GM18873 (cell line): ENCODE data around the gene FURIN.
A peak's percentile ranks its signal among the peaks of the same experiment; 100 is the strongest.
"Not testable (repeated sequence)": the region's sequence is repeated elsewhere in the genome, so short reads cannot be mapped to it uniquely, and the experiment has no call there.

Experiments
- ATAC-seq: cut with Tn5 transposase; IDR thresholded peaks from one replicate; pipeline ENCODE4 v1.9.1; 2021; ENCODE audit warnings: mild to moderate bottlenecking, moderate library complexity, moderate number of reproducible peaks; ENCODE audit not compliant: unreplicated experiment, low FRiP score

Gene FURIN

DNA sequence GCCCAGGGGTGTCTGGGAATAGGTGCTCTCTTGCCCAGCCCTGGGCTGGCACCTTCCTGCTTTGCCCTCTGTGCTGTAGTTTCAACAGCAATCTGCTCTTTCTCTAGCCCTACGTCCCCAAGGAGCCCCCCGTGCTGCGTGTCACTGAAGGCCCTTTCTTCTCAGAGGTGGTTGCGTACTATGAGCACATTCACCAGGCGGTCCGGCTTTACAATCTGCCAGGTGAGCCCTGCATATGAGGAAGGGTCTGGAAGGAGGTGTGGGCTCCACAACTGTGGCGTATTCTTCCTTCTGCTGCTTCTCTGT is 44.3 kb downstream of the FURIN start:
- ATAC-seq = no peak

DNA sequence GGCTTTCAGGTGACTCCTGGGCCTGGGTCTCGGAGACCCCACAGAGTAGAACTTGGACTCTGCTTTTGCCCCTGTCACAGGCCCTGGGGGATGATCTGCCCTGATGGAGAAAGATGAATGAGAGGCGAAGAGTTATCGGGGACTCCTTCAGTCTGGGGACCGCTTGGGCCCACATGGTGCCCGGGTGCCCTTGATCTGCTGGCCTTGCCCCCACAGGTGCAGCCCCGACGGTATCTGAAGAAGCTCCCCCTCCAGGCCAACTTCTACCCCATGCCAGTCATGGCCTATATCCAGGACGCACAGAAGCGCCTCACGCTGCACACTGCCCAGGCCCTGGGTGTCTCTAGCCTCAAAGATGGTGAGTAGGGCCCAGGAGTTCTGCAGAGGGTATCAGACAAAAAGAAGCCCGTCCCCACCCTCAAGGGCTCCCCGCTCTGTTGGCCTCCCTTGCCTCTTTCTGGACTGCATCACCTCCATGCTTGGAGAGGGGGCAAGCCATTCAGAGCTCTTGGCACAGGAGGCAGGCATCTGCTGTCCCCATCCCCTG is 45.1 kb downstream of the FURIN start:
- ATAC-seq = no peak

DNA sequence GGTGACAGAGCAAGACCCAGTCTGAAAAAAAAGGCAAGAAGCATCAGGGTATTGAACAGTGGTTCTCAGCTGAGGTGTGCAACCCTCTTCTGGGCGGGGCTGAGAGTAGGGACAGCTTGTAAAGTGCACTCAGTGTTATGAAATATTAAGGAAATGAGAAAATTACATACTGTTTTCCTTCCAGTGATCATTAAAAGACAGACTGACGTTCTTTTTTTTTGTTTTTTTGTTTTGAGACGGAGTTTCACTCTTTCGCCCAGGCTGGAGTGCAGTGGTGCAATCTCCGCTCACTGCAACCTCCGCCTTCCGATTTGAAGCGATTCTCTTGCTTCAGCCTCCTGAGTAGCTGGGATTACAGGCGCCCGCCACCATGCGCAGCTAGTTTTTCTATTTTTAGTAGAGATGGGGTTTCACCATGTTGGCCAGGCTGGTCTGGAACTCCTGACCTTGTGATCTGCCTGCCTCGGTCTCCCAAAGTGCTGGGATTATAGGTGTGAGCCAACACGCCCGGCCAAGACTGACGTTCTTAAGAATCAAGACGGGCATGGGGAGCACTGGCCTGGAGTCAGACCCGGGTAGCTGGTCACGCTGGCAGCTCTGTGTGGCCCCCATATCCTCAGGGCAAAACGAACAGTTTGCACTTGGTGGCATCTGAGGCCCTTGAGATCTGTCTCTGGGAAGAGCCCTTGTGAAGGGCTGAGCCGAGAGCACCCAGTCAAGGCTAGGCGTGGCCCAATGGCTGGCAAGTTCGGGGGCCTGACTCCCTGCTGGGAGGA is 46.1 kb downstream of the FURIN start:
- no peak for ATAC-seq

DNA sequence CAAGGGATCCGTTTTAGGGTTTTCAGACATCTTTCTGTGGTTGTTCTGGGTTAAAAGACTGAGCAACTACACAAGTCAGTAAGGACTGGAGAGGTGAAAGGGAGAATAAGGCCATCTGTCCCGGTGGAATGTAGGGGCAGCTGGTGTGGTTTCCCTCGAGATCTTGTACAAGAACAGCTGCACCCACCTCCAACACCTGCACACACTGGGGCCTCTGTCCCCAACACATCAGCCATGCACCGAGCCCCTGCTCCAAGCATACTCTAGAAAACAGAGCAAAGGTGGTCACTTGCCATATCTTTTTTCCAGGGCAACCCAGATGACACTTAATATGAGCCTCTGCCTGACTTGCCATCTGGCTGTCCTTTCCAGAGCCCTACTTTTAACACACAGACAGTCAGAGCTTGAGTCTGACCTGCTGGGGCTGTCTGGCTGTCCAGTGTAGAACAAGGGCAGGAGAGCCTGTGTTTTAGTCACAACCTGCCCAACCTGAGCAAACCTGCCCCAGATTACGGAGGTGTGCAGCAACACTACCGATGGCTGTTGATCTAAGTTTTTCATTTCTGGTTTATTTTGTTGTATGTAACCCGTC is 46.9 kb downstream of the FURIN start:
- no peak for ATAC-seq

DNA sequence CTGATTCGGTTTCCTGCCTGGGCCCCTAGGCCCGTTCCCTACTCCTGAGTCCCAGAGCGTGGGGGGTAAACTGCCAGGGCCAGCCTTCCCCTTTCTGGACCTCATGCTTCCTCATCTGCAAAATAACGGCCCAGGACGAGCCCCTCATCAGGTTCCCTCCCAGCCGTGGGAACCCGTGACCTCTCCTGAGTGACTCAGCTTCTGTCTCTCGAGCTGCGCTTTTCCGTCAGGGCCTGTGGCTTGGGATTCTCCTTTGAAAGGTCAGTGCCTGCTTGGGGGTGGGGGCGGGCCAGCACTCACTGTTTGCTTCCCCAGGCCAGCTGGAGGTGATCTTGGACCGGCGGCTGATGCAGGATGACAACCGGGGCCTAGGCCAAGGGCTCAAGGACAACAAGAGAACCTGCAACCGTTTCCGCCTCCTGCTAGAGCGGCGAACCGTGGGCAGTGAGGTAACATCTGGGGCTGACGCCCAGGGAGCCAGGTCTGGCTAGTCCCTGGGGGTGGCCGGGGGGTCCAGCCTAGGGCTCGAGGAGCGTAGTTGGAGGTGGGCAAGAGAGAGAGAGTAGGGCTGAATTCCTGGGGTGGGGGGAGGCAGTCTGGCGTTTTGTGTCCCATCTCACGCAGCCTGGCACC is 47.5 kb downstream of the FURIN start:
- no peak for ATAC-seq

DNA sequence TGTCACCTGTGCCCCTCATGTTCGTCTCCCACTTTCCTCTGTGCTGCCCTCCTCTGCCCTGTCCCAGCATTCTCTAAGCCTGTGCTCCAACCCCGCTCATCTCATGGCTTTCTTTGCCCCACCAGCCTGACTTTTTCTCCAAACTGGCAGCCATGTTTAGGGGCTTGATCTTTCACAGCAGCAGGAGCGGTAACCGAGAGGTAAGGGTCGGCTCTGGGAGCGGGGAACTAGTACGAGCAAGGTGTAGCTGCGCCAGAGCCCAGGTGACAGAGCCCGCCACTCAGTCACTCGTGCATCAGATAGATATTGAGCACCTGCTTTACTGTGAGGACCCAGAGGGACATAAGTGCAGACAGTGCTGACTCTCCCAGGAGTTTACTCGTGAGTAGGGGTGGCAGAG is 48.1 kb downstream of the FURIN start:
- no peak for ATAC-seq

DNA sequence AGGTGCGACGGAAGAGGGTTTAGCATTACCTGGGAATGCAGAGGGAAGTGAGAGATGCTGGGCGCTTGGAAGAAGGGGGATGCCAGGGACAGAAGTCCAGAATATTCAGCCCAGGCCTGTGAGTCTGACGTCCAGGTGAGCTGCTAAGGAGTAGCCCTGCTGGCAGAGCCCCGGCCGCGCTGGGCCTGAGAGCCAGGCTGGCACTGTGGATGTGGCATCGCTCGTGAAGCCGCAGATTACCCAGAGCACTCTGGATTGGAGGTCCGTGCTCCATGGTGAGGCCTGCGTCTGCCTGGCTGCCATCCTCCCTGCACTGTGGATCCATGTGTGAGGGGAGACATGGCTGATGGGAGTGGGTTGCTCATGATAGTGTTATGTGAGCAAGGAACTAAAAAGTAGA is 49.2 kb downstream of the FURIN start:
- no peak for ATAC-seq

DNA sequence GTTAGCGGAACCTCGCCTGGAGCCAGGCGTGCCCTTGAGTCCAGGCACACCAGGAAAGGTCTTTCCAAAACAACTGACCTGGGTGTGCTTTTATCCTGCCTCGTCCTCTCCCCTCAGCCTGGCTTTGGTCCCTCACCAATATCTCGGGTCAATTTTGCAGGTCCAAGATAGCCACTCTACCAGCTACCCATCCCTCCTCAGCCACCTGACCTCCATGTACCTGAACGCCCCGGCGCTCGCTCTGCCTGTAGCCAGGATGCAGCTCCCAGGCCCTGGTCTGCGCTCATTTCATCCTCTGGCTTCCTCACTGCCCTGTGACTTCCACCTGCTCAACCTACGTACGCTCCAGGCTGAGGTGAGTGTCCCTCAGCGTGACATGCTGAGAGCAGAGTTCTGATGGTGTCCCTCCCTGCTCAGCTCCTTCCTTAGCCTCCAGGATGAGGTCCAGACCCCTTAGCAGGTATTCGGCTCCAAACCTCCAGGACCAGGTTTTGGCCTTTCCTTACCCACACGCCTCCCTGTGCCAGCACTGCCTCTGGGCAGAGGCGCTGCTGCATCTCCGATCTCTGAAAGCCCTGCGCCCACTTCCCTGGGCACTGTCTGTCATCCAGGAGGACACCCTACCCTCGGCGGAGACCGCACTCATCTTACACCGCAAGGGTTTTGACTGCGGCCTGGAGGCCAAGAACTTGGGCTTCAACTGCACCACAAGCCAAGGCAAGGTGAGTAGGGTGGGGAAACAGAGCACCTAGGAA is 49.8 kb downstream of the FURIN start:
- ATAC-seq = no peak

DNA sequence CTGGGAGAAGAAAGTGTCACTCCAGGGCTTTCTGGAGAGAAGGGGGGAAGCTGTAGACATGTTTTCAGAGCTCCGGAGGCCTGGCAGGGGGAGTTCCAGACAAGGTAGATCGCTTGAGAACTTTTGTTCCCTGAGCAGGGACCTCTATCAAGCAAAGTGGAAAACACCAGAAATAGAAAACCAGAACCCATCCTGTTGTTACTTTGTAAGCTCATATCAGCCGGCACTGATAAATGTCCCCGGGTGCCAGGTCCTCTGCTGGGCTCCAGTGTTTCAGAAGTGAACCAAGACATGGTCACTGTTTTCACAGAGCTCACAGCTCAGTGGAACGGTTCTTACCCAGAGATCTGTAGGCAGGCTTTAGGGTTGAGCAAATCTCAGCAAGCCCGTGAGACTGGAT is 50.4 kb downstream of the FURIN start:
- ATAC-seq = no peak

DNA sequence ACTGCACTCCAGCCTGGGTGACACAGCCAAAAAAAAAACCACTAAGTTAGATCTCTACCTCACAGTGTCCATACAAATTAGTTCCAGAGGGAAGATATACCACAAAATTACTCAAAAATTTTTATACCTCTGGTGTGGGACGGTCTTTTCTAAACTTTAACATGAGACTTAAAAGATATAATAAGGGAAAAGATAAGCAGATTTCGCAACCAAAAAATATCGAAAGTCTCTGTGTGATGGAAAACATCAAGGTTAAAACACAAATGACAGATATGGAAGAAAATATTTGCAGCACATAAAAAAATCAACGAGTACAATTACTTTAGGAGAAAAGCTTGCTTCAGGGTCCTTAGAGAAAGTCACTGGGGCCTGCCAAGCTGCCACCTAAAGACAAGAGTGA is 53.5 kb downstream of the FURIN start:
- no peak for ATAC-seq

DNA sequence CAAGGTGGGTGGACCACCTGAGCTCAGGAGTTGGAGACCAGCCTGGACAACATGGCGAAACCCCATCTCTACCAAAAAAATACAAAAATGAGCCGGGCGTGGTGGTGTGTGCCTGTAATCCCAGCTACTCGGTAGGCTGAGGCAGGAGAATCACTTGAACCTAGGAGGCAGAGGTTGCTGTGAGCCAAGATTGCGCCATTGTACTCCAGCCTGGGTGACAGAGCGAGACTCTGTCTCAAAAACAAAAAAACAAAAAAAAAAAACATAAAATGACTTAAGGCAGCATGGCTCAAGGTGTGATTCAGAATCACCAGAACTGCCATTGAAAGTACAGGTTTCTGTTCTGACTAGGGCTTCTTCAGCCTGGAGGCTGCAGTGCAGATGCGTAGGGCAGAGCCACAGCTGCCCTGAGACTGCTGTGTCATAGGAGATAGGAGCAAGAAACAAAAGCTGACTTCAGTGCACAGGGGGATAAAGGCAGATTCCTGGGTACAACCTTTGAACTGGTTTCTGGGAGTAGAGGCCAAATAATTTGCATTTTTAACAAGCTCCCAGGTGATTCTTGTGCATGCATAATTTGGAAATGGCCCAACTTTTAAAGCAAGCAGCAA is 54.4 kb downstream of the FURIN start:
- peak; percentile 80 for ATAC-seq

DNA sequence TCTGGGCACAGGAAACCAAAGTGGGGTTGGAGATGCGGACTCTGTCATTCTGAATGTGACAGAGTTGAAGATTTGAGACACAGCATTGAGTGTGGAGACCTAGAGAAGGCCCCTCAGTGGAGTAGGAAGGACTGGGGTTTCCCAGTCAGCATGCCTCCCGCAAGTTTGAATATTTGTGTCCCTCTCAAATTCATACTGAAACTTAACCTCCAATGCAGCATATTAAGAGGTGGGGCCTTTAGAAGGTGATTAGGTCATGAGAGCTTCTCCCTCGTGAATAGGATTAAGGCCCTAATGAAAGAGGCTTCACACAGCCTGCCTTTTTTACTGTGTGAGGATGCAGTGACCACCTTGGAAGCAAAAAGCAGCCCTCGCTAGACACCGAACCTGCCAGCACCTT is 56.0 kb downstream of the FURIN start:
- ATAC-seq = peak; percentile 62

DNA sequence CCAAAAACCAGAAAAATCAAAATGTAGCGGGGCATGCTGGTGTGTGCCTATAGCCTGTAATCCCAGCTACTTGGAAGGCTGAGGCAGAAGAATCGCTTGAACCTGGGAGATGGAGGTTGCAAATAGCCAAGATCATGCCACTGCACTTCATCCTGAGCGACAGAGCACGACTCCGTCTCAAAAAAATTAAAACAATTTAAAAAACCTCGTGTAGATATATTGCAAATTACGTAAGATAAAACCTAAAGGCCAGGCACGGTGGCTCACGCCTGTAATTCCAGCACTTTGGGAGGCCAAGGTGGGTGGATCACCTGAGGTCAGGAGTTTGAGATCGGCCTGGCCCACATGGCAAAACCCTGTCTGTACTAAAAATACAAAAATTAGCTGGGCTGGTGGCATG is 58.4 kb downstream of the FURIN start:
- not testable (repeated sequence) for ATAC-seq

DNA sequence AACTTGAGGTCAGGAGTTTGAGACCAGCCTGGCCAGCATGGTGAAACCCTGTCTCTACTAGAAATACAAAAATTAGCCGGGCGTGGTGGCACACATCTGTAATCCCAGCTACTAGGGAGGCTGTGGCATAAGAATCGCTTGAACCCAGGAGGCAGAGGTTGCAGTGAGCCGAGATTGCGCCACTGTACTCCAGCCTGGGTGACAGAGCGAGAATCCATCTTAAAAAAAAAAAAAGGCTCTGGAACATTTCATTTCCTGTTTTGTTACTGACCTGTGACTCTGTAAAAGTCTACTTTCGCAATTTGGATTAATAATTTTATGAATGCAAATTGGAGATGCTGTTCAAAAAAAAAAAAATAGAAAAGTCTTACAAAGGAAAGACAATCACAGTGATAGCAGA is 59.7 kb downstream of the FURIN start:
- not testable (repeated sequence) for ATAC-seq

DNA sequence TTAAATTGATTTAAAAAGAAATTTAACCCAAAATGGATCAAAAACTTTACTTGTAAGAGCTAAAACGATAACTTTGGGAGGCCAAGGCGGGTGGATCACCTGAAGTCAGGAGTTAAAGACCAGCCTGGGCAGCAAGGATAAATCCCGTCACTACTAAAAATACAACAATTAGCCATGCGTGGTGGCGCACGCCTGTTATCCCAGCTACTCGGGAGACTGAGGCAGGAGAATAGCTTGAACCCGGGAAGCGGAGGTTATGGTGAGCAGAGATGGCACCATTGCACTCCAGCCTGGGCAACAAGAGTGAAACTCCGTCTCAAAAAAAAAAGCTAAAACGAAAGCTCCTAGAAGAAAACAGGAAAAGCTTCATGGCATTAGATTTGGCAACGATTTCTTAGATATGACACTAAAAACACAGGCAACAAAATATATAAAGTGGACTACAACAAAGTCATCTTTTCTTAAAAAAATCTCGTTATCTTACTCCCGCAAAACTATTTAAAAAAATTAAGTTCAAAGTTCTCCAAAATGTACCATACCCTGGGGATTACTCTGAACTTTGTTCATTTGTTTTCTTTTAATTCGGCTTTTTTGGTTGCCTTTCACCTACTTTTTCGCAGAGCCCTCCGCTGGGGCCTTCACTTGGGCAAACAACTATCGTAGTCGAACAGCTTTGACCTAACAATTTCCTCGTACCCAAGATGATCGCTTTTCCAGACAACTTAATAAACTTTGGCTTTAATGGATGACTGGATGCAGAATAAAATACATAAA is 61.0 kb downstream of the FURIN start:
- no peak for ATAC-seq

DNA sequence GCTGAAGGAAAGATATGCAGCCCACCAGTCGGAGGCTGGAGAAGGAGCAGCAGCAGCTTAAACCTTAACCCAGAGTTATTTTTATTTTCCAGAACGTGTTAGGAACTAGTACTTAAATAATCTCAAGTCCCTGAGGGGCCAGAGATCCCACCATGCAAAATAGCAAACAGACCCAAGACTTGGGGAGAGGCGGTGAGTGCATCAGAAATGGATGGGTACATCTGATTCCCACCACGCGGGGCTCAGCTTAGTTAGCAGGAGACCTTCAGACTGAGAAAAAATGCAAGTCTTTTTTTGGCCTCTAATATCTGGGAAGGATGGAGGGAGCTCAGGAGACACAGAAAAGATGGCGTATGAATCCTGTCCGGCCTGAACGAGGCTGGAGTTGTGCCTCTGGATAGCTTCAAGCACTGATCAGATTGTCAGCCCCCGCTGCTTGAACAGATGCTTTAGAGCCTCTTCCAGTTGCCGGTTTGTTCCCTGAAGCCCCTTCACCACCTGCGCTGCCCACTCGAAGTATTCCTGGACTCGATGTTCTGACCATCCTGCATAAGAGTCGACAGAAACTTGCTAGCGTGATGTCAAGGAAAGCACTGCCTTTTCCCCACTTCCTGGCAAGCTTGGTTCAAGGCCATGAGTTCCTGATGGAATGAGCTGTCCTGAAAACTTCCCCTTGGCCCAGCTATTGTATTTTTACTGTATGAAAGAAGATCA is 62.6 kb downstream of the FURIN start:
- no peak for ATAC-seq

DNA sequence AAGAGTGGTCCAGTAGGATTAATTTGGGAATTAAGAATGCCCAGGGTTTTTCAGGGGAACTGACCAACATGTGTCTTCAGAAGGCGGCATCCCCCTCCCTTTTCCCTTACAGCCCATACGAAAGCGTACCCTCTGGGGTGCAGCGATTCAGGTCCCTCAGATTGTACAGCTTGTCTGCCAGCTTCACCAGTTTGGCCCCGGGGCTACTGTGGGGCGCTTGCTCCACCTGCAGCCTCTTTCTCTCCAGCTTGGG is 63.1 kb downstream of the FURIN start:
- no peak for ATAC-seq

DNA sequence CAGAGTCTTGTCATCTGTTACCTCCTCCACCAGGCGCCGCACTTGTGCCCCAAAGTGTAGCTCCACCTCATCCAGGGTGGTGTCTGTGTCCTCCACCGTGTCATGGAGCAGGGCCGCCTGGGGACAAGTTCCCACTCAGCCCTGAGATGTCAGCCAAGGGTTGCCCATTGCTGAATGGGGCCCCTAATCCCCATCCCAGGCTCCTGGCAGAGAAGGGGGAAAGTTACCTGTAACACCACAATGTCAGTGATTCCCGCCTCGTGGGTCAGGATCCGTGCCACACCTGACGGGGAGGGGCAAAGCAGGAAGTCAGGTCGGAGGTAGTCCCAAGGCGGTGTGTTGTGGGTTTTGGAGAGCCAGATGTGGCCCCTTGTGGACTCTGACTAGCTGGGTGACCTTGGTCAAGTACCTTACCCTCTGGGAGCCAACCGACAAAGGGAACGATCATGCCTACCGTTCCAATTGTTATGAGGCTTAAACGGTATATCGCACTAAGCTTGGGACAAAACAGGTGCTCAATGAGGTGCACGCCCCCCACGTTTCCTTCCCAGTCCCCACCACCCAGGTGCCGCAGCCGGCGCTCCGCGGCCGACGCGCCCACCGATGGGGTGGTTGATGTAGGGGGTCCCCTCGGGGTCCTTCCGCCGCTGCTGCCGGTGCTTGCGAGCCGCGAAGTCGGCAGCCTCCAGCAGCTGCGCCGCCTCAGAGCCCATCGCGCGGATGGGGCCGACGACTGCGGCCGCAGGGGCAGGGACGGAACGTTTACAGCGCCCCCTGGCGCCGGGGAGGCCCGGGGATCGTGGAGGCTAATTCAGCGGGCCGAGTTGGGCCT is 63.7 kb downstream of the FURIN start, which contains the start of gene HDDC3:
Gene HDDC3, minus strand, starts transcription at position 722 of the 832 bp plus-strand sequence. Its CDS starts 9 bp downstream, at position 713.
- peak; percentile 48 for ATAC-seq

DNA sequence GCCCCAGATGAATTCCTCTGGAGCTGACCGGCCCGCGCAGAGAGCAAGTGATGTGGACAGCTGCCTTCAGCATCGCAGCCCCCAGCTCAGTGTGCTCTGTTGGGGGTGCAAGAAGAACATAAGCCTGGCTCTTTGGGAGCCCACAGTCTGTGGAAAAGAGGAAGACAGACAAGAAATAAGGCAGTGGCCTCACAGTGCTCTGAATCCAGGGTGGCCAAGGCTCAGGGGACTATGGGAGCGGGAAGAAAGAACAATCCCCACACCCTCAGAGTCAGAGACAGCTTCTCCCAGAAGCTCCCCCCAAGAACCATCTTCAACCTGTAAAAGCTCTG is 64.2 kb downstream of the FURIN start:
- no peak for ATAC-seq
